Stimulated activated effector memory CD8-positive, alpha-beta T cell treated with anti-CD3 and anti-CD28 coated beads, Interleukin-12 subunit alpha, Interleukin-12 subunit beta, amount 100 ng/mL, for 72 hours (primary cell): Measurements from ENCODE around the gene APC.
"Not testable (repeated sequence)": the region's sequence is repeated elsewhere in the genome, so short reads cannot be mapped to it uniquely, and the experiment has no call there.

ENCODE experiments used
- ATAC-seq: fragments of 150-1000 bp; cut with Tn5 transposase; 2 replicates; pipeline ENCODE4 v1.10.0; 2021
- DNase-seq, 2 donors: peaks; one replicate each; pipeline ENCODE4 v3.0.0; 2021 to 2022; ENCODE audit warnings: low spot score in 2 of 2
- H3K27ac Mint-ChIP-seq: one replicate; pipeline ENCODE4 v1.8.0; 2022; ENCODE audit warnings: mild to moderate bottlenecking, mixed read lengths
- H3K36me3 Mint-ChIP-seq: one replicate; pipeline ENCODE4 v1.8.0; 2022; ENCODE audit warnings: mild to moderate bottlenecking, mixed read lengths
- H3K4me1 Mint-ChIP-seq: one replicate; pipeline ENCODE4 v1.8.0; 2022; ENCODE audit warnings: mixed read lengths
- H3K4me3 Mint-ChIP-seq: one replicate; pipeline ENCODE4 v1.8.0; 2022; ENCODE audit warnings: mild to moderate bottlenecking, mixed read lengths
- H3K9me3 Mint-ChIP-seq: one replicate; pipeline ENCODE4 v1.8.0; 2022; ENCODE audit warnings: mixed read lengths

APC gene

DNA sequence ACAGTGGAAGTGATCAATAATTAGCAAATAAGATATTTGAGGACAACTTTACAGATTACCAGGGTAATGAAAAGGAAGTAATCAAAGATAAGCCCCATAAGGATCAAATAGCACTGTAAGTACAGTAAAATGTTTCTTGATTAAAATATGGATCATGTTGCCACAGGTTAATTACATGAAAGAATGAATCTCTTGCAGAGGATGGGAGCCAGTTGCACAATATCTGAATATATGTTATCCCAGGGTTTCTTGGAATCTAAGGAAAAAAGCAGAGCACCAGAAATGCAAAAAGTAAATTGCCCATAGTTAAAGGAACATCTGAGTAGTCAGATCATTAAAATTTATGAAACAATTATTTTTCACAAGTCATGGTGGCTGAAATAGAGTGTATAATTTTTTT lies 109.6 kb downstream of the APC start:
- Mint-ChIP-seq H3K36me3 (no peaks in the 10 kb centered on the region), H3K4me3 (no peak overlapping the region), H3K4me1 (peaks cover 5% of the 10 kb centered on the region), H3K9me3 (no peaks in the 10 kb centered on the region), H3K27ac (peak overlapping the region; percentile 1)
- DNase-seq (no peak), ATAC-seq (no peak)

DNA sequence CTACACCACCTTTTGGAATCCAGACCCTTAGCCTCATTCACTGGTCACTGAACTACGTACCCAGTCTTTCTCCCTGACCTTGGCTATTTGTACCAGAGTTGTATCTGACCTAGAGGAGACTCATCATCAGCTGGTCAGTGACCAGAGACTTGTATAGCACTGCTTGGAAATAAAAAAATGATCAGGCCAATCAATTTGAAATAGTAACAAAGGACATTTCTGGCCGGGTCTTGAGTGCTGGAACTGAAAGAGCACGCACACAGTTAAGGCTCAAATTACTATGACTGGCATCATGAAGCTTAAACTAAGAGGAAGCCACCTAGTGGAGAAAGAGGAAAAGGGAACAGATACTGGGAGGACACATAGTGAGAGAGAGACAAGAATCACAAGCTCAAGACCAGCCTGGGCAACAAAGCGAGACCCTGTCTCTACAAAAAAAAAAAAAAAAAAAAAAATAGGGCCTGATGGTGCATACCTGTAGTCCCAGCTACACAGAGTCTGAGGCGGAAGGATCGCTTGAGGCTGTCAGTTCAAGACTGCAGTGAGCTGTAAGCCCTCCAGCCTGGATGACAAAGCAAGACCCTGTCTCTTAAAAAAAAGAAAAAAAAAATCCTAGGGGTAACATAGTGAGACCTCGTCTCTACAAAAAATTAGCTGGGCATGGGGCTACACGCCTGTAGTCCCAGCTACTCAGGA lies 110.6 kb downstream of the APC start:
- peaks cover 5% of the 10 kb centered on the region for H3K4me1 Mint-ChIP-seq
- peak overlapping the region; percentile 16 for H3K27ac Mint-ChIP-seq
- DNase-seq (no peak), ATAC-seq (peak; percentile 98)
- no peaks in the 10 kb centered on the region for H3K36me3 Mint-ChIP-seq
- H3K4me3 Mint-ChIP-seq: no peak overlapping the region
- H3K9me3 Mint-ChIP-seq: no peaks in the 10 kb centered on the region

DNA sequence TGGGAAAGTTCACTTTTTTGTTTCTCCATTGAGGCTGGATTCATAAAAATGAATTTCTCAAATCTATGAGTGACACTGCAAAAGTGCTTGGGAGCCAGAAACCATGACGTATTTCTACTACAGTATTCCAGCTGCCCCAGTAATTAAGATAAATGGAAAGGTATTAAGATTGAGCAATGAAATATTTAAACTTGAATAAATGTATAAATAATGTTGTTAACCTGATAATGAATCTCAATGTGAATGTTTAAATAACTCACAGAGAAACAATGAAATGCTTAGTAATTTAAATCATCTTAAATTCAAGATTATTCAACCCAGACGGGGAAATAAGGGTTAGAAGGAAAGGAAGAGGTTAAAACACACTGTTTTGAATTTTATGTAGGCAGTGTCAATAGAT lies 112.2 kb downstream of the APC start:
- no peak overlapping the region for H3K27ac Mint-ChIP-seq
- peaks cover 5% of the 10 kb centered on the region for H3K4me1 Mint-ChIP-seq
- ATAC-seq (no peak), DNase-seq (no peak)
- H3K4me3 Mint-ChIP-seq: no peak overlapping the region
- H3K36me3 Mint-ChIP-seq: no peaks in the 10 kb centered on the region
- peaks cover 4% of the 10 kb centered on the region for H3K9me3 Mint-ChIP-seq

DNA sequence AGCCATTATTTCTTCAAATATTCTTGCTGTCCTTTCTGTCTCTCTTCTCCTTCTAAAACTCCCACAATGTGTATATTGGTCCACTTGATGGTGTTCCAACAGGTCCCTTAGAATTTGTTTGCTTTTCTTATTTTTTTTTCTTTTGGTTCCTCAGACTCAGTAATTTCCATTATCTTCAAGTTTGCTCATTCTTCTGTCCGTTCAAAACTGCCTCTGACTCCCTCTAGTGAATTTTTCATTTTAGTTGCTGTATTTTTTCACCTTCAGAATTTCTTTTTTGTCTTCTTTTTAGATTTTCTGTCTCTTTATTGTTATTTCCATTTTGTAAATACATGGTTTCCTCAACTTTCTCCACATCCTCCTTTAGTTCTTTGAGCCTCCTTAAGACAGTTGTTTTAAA lies 117.0 kb downstream of the APC start:
- H3K4me1 Mint-ChIP-seq: no peaks in the 10 kb centered on the region
- no peak overlapping the region for H3K27ac Mint-ChIP-seq
- H3K36me3 Mint-ChIP-seq: no peaks in the 10 kb centered on the region
- no peak overlapping the region for H3K4me3 Mint-ChIP-seq
- DNase-seq (no peak), ATAC-seq (no peak)
- H3K9me3 Mint-ChIP-seq: peaks cover 4% of the 10 kb centered on the region

DNA sequence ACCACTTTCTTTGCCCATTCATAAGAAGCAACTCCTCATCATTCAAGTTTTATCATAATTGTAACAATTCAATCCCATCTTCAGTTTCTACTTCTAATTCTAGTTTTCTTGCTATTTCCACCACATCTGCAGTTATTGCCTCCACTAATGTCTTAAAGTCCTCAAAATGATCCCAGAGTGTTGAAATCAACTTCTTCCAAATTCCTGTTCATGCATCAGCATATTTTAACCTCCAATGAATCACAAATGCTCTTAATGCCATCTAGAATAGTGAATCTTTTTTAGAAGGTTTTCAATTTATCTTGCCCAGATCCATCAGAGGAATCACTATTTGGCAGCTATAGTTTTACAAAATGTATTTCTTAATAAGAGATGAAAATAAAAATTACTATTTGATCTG lies 120.2 kb downstream of the APC start:
- Mint-ChIP-seq H3K9me3 (peaks cover 4% of the 10 kb centered on the region), H3K4me1 (peaks cover 11% of the 10 kb centered on the region), H3K4me3 (no peak overlapping the region), H3K27ac (no peak overlapping the region), H3K36me3 (peaks cover 15% of the 10 kb centered on the region)
- no peak for ATAC-seq
- DNase-seq: no peak

DNA sequence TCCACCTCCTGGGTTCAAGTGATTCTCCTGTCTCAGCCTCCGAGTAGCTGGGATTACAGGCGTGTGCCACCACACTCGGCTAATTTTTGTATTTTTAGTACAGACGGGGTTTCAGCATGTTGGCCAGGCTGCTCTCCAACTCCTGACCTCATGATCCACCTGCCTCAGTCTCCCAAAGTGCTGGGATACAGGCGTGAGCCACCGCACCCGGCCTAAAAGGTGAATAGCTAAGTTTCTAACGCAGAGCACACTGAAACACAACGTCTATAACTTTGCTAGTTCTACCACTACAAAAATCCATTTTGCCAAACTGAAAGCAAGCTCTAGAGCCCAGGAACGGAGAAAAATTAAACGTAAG lies 122.9 kb downstream of the APC start:
- H3K4me3 Mint-ChIP-seq: peak overlapping the region; percentile 84
- H3K9me3 Mint-ChIP-seq, DNase-seq, ATAC-seq: not testable (repeated sequence)
- peak overlapping the region; percentile 95 for H3K27ac Mint-ChIP-seq
- H3K4me1 Mint-ChIP-seq: peaks cover 20% of the 10 kb centered on the region
- H3K36me3 Mint-ChIP-seq: peaks cover 40% of the 10 kb centered on the region

DNA sequence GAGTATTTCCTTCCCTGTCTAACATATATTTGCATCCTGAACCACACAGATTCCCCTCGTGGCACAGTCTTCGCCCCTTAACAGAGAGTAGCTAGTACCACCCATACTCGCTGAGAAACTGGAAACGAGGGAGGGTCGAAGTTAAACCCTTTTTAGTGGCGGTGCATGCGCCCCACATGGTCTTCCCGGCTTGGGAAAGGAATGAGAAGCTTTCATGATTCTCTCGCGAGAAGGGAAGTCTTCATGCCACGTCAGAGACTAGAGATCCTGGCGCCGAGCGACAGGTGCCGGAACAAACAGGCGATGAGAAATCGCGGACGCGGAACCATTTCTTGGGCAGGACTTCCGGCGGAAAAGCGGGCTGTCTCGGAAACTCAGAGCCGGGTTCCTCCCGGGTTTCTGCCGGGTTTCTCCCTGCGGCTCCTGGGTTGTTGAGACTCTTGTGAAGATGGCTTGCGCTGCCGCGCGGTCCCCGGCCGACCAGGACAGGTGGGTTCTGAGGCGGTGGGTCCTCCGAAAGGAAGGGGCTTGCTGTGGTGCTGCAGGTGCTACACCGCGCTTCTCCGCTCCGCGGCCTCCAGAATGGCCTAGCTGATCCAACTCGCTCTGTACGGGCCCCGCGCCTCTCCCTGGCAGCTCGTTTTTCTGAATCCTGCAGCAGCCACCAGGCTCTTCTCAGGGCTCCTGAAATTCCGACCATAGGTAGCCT lies 123.4 kb downstream of the APC start, which contains the start of gene SRP19:
Gene SRP19, plus strand, starts transcription at position 359 of the 709 bp plus-strand sequence. Its CDS starts 90 bp downstream, at position 449.
- Mint-ChIP-seq H3K9me3 (no peaks in the 10 kb centered on the region), H3K36me3 (peaks cover 46% of the 10 kb centered on the region), H3K27ac (peak within 1 kb of the TSS; percentile 95), H3K4me1 (peaks cover 20% of the 10 kb centered on the region), H3K4me3 (peak within 1 kb of the TSS; percentile 84)
- peak; percentile 96 for ATAC-seq
- DNase-seq: peak; percentile 83 to 96

DNA sequence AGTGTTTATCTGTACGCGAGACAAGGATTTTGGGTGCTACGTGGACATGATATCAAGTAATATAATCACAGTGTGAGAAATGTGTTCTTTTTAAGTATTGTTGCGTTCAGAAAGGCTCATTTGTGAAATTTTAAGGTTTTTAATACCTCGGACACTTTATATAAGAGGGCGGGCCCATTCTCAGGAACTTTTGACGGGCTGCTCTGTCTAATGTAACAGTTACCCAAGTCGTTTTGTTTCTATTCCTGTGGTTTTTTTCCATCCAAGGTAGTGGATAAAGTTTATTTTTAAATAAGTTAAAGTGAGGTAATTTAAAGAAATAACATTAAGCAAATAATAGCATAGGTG lies 123.9 kb downstream of the APC start:
- peak overlapping the region; percentile 95 for H3K27ac Mint-ChIP-seq
- H3K4me1 Mint-ChIP-seq: peaks cover 20% of the 10 kb centered on the region
- peak overlapping the region; percentile 84 for H3K4me3 Mint-ChIP-seq

DNA sequence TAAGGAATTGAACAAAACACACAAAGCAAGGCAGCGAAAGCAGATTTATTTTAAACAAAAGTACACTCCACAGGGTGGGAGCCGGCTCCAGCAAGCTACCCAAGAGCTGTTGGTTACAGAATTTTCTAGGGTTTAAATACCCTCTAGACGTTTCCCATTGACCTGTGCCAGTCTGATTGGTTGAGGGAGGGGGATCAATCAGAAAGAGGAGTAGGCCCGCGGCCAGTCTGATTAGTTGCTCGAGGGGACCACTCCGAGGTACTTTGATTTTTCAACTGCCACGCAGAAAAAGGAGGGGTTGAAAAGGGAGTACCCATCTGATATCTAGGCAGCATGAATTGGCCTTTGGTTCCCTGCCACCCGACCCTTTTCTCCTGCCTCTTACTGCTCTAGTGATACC lies 124.4 kb downstream of the APC start:
- Mint-ChIP-seq H3K36me3 (peaks cover 56% of the 10 kb centered on the region), H3K4me1 (peaks cover 20% of the 10 kb centered on the region), H3K27ac (peak overlapping the region; percentile 95), H3K4me3 (peak overlapping the region; percentile 84), H3K9me3 (no peaks in the 10 kb centered on the region)
- ATAC-seq: no peak
- no peak for DNase-seq

More for the DNA sequence above, 123.9 kb downstream of the APC start:
- H3K9me3 Mint-ChIP-seq: no peaks in the 10 kb centered on the region
- no peak for ATAC-seq
- H3K36me3 Mint-ChIP-seq: peaks cover 51% of the 10 kb centered on the region
- DNase-seq: no peak

DNA sequence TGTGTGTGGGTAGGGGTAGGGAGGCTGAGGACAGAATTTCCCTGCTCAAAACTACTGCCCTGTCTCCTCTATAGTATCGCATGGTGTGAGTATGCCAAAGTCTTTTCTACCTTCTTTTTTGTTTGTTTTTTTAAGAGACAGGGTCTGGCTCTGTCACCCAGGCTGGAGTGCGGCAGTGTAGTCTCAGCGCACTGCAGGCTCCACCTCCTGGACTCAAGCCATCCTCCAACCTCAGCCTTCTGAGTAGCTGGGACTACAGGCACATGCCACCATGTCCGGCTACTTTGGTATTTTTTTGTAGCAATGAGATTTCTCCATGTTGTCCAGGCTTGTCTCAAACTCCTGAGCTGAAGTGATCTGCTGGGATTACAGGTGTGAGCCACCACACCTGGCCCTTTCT lies 125.9 kb downstream of the APC start:
- ATAC-seq (no peak), DNase-seq (no peak)
- H3K27ac Mint-ChIP-seq: peak overlapping the region; percentile 95

DNA sequence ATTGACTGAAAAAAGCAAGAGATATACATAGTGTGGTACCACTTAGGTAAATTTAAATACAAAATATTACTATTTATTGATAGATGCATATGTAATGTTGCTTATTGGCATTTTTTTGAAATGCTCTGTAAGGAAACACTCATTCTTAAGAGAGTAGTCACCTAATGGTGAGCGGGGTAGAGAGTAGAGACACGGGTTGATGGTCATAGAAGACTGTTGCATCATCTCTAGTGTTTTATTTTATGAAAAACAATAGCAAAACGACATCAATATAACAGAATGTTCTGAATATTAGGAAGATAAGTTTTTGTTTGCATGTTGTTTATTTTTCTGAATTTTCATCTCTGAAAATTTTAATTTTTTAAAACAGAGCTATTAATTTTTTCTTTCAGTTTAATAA lies 127.4 kb downstream of the APC start:
- Mint-ChIP-seq H3K36me3 (peaks cover 86% of the 10 kb centered on the region), H3K9me3 (no peaks in the 10 kb centered on the region), H3K27ac (no peak overlapping the region), H3K4me3 (no peak overlapping the region), H3K4me1 (peaks cover 32% of the 10 kb centered on the region)
- DNase-seq (no peak), ATAC-seq (no peak)

More for the DNA sequence above, 125.9 kb downstream of the APC start:
- Mint-ChIP-seq H3K36me3 (peaks cover 70% of the 10 kb centered on the region), H3K4me3 (peak overlapping the region; percentile 84), H3K9me3 (no peaks in the 10 kb centered on the region), H3K4me1 (peaks cover 20% of the 10 kb centered on the region)

DNA sequence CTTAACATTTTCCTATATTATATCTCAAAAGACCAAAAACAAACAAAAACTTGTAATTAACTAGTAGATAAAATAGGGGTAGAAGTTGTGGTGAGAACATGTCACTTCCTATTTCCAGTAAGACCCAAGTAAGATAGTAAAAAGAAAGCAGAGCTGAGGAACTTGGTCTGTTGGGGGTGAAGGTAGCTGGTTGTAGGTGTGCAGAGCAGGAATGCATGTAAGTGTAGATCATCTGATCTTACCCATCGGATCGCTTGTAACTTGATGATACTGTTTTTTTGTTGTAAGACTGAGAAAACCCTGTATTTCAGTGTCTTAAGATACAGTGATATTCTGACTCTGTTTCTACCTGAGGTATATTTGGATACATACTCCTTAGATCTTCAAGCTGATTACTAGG lies 129.1 kb downstream of the APC start:
- Mint-ChIP-seq H3K27ac (peak overlapping the region; percentile 41), H3K4me1 (peaks cover 36% of the 10 kb centered on the region), H3K4me3 (no peak overlapping the region), H3K9me3 (no peaks in the 10 kb centered on the region), H3K36me3 (peaks cover 94% of the 10 kb centered on the region)
- DNase-seq (no peak), ATAC-seq (no peak)

DNA sequence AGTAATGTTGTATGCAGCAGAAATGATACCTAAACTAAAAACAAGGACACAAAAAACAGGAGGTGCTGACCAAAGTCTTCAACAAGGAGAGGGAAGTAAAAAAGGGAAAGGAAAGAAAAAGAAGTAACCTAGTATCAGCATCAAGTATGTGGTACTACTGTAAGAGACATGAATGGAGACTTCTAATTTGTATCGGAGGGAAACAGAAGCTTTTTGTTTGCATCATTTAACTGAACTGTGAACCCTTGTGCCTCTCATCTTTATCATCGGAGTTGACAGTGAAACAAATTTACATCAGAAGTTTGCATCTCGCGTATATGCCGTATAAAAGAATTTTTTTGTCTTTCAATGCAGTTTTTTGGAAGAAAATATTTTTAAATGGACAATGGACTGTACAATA lies 129.7 kb downstream of the APC start:
- H3K4me1 Mint-ChIP-seq: peaks cover 30% of the 10 kb centered on the region
- no peak overlapping the region for H3K4me3 Mint-ChIP-seq
- DNase-seq (no peak), ATAC-seq (no peak)
- H3K36me3 Mint-ChIP-seq: peaks cover 97% of the 10 kb centered on the region
- H3K27ac Mint-ChIP-seq: peak overlapping the region; percentile 41
- H3K9me3 Mint-ChIP-seq: no peaks in the 10 kb centered on the region

DNA sequence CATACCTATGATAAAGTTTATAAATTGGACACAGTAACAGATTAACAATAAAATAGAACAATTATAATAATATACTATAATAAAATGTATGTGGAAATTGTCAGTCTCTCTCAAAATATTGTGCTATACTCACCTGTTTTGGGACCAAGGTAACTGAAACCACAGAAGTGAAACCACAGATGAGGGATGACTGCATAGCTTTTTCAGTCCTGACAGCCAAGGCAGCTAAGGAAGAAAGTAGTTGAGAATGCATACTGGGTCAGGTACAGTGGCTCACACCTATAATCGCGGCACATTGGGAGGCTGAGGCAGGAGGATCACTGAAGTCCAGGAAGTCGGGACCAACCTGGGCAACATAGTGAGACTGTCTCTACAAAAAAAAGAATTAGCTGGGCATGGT lies 132.3 kb downstream of the APC start:
- peaks cover 21% of the 10 kb centered on the region for H3K4me1 Mint-ChIP-seq
- H3K36me3 Mint-ChIP-seq: peaks cover 98% of the 10 kb centered on the region
- no peak for DNase-seq
- peak; percentile 55 for ATAC-seq
- no peaks in the 10 kb centered on the region for H3K9me3 Mint-ChIP-seq
- no peak overlapping the region for H3K4me3 Mint-ChIP-seq
- H3K27ac Mint-ChIP-seq: peak overlapping the region; percentile 67

DNA sequence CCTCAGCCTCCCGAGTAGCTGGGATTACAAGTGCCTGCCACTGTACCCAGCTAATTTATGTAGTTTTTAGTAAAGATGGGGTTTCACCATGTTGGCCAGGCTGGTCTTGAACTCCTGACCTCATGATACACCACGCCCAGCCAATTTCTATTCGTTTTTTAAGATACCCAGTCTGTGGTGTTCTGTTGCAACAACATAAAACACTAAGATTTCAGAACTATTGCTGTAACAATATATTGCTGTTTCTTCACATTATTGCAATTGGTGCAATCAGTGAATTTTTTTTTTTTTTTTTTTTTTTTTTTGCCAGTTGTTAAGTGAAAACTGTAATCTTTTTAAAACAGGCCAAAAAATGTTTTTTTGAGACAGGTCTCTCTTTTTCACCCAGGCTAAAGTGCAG lies 133.3 kb downstream of the APC start:
- Mint-ChIP-seq H3K4me1 (peaks cover 21% of the 10 kb centered on the region), H3K27ac (peak overlapping the region; percentile 67), H3K9me3 (no peaks in the 10 kb centered on the region), H3K36me3 (peaks cover 98% of the 10 kb centered on the region), H3K4me3 (no peak overlapping the region)
- ATAC-seq (no peak), DNase-seq (no peak)

DNA sequence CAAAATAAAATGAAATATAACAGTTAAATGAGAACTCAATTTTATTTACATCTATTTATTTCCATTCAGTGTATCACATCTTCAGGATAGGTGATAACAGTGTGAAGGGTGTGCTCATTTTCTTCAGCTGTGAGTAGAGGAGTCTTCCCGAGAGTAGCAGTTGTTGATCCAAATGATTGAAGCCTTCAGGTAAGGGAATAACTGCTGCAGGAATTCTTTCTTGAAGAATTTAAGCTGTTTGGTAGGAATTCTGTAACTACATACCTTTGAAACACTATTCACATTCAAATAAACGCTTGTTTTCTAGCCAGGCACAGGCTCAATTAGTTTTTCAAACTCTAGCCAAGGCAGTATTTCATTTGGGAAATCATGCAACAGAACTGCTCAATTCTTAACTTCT lies 138.7 kb downstream of the APC start:
- peaks cover 19% of the 10 kb centered on the region for H3K4me1 Mint-ChIP-seq
- H3K27ac Mint-ChIP-seq: no peak overlapping the region
- DNase-seq: no peak
- peaks cover 76% of the 10 kb centered on the region for H3K36me3 Mint-ChIP-seq
- no peaks in the 10 kb centered on the region for H3K9me3 Mint-ChIP-seq
- ATAC-seq: no peak
- H3K4me3 Mint-ChIP-seq: no peak overlapping the region
